Left lobe of liver (tissue), 2 donors: Measurements from ENCODE around the gene TPSB2. TPM values are rescaled to one million over a fixed set of nuclear protein-coding genes. Genes with fewer than 3 reads are reported as not detected.
"Not testable (repeated sequence)": the region's sequence is repeated elsewhere in the genome, so short reads cannot be mapped to it uniquely, and the experiment has no call there.

ENCODE experiments used
- ATAC-seq: fragments of 200-7000 bp; cut with Tn5 transposase; one replicate; pipeline ENCODE4 v1.9.1; 2020; ENCODE audit warnings: mild to moderate bottlenecking, moderate library complexity
- DNase-seq: peaks from one replicate; pipeline ENCODE4 v3.0.0-alpha.2; 2020; ENCODE audit warnings: low spot score
- total RNA-seq: library from RNA; stranded (reverse); gene quantifications from one replicate; pipeline ENCODE4 v1.2.1, GENCODE V29; 2021
- donor health status: DM: no; HTN: no; CAD: no; lungs with moderate emphysema.
- donor health status: DM: no; HTN: yes; CAD: no.

Gene TPSB2
- total RNA-seq, 1 donor from 2014 or later: 1.6 TPM

DNA sequence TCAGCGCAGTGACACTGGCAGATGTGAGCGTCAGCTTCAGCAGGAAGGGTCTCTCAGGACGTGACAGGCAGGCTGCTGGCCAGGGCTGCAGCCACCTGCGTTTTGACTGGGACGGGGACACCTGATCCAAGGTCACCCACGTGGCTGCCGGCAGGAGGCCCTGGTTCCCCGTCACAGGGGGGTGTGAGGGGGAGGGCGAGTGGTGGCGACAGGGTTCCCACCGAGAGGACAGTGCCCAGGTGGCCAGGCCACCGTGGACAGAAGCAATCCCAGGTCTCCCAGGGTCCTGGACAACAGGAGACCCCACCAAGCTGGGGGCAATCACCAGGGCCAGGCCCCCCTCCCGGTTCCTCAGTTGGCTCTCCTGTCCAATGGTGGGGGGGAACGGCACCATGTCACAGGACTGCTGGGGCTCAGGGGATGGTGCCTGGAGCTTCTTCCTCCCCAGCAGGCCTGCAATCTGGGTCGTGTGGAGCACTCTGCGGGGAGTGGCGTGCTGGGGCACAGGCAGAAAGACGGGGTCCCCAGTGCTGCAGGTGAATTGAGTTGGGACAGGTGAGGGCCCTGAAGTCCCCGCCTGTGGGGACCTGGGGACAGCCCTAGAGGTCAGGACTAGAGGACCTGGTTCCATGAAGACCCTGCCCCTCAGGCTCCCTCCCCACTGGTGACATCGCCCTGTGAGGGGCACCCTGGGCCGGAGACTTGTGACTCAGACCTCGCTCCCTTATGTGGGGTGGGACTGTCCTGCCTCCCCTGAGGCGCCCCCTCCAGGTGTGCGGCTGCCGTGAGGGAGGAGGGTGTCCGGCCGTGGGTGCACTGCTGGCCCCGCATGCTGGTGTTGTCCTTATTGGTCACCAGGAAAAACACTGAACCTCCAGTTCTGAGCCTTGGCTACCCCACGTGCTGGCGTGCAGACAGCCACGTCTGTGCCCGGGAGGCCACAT is 14.2 kb upstream of the TPSB2 start:
- DNase-seq, ATAC-seq: not testable (repeated sequence)

DNA sequence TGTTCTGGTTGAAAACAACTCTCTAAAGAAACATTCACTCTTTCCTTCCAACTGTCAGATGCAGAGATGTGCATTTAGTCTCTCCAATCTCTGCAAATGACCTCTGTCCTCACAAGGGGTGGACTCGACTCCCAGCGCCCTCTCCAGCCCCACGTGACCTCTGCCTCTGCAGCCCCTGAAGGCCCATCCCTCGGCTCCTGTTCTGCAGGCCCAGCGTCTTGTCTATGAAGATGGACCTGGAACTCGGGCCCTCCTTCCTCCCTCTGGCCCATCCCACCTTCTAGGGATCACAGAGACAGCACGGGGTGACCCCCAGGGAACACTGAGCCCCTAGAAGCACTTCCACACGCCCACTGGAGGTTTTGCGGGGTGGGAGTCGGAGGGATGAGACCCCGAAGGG is 13.4 kb upstream of the TPSB2 start:
- not testable (repeated sequence) for ATAC-seq, DNase-seq

DNA sequence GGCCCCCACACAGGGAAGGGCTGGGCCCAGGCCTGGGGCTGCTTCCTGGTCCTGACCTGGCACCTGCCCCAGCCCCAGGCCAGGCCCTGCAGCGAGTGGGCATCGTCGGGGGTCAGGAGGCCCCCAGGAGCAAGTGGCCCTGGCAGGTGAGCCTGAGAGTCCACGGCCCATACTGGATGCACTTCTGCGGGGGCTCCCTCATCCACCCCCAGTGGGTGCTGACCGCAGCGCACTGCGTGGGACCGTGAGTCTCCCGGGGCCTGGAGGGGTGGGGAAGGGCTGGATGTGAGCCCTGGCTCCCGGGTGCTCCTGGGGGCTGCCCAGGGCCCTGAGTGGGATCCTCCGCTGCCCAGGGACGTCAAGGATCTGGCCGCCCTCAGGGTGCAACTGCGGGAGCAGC is 11.1 kb upstream of the TPSB2 start:
- ATAC-seq, DNase-seq: not testable (repeated sequence)

DNA sequence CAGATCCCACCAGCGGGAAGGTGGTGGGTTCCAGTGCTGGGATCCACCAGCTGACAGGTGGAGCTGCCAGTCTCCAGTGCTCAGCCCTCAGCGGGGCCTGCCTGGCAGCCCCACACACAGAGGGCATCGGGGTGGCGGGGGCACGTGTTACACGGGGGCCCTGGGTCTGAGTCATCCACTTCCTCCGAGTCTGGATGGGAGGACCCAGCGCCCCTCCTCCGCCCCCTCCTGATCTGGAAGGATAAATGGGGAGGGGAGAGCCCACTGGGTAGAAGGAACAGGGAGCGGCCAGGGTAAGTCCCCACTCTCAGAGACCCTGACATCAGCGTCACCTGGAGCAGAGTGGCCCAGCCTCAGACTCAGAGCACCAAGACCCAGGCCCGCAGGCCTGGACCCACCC is 10.5 kb upstream of the TPSB2 start, which contains the start of gene TPSAB1:
Gene TPSAB1 (plus strand): TSS at position 270 of the 400 bp plus-strand sequence. CDS start 234 bp downstream, outside the sequence.
- not testable (repeated sequence) for ATAC-seq, DNase-seq

DNA sequence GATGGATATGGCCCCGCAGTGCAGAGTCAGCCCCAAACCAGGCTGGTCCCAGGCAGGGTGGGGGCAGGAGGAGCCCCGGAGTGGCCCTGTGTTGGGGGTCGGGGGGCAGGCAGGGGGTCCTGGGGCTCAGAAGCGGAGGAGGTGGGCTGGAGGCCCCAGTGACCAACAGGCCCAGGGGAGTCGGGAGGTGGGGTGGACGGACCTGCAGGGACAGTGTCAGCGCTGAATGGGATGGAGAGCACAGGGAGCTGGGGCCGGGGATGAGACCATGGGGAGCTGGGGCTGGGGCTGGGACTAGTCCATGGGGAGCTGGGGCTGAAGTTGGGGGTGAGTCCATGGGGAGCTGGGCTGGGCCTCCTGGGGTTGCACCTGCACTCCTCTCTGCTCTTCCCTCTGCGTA is 9.6 kb upstream of the TPSB2 start:
- DNase-seq, ATAC-seq: not testable (repeated sequence)

DNA sequence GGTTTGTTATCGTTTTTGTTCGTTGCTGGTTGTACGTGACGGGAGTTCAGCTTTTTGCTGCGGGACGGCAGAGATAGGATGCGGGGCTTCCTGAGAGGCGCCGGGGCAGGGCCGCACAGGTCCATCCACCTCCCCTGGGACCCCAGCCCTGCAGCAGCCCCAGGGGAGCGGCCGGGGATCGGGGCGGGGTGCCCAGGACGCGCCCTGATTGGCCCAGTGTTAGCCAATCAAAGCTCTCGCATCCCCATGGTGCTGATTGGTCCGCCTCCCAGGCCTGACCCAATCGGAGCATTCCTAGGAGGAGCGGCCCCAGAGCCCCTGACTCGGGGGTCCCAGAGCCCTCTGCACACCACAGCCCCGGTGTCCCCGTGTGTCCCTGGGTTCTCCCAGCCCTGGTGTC is 8.9 kb upstream of the TPSB2 start:
- not testable (repeated sequence) for ATAC-seq, DNase-seq

DNA sequence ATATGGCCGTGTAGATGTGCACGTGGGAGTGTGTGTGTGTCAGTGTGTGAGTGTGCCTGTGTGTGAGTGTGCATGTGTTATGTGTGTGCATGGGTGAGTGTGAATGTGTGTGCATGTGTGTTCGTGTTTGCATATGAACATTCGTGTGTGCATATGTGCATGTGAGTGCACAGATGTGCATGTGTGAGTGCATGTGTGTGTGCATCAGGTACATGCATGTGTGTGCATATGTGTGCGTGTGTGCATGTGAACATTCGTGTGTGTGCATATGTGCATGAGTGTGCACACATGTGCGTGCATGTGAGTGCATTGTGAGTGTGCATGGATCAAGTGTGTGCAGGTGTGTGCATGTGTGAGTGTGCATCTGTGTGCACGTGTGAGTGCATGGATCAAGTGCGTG is 8.0 kb upstream of the TPSB2 start:
- ATAC-seq (no peak), DNase-seq (no peak)

DNA sequence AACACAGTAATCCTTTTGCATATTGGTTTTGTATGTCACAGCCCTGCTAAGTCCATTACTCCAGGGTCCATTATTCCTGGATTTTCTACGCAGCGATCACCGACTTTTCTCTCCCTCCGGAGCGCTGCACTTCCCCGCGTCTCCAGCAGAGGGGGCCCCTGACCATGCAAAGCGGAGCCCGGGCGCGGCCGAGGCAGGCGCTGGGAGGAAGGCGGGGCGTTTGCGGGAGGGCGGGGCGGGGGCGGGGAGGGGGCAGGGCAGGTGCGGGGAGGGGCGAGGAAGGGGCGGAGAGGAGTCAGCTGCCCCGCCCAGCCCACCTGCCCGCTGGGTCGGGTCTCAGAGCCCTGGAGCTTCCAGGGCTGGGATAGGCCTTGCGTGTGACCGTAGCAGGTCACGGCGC is 6.7 kb upstream of the TPSB2 start:
- not testable (repeated sequence) for DNase-seq
- peak; percentile 96 for ATAC-seq

DNA sequence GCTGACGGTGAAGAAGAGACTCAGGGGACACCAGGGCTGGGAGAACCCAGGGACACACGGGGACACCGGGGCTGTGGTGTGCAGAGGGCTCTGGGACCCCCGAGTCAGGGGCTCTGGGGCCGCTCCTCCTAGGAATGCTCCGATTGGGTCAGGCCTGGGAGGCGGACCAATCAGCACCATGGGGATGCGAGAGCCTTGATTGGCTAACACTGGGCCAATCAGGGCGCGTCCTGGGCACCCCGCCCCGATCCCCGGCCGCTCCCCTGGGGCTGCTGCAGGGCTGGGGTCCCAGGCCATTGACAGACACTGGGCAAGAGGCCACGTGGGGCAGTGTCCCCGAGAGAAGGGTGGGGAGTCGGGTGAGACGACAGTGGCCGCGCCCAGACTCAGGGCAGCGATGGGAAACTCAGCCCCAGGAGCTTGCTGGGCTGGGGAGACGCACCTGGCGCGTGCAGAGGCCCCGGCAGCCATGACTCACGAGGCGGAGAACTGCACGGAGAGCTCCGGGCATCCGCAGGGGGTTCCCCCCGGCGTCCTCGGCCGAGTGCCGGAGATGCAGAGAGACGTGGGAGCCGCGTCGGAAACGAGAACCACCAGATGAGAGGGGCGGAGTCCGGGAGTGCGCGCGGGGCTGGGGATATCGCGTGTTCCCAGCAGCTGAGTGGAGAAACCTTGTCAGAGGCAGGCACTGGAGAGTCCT is 2.2 kb upstream of the TPSB2 start:
- not testable (repeated sequence) for DNase-seq, ATAC-seq

DNA sequence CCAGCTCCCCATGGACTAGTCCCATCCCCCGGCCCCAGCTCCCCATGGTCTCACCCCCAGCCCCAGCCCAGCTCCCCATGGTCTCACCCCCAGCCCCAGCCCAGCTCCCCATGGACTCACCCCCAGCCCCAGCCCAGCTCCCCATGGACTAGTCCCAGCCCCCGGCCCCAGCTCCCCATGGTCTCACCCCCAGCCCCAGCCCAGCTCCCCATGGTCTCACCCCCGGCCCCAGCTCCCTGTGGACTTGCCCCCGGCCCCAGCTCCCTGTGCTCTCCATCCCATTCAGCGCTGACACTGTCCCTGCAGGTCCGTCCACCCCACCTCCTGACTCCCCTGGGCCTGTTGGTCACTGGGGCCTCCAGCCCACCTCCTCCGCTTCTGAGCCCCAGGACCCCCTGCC is 1.3 kb upstream of the TPSB2 start:
- ATAC-seq: not testable (repeated sequence)

DNA sequence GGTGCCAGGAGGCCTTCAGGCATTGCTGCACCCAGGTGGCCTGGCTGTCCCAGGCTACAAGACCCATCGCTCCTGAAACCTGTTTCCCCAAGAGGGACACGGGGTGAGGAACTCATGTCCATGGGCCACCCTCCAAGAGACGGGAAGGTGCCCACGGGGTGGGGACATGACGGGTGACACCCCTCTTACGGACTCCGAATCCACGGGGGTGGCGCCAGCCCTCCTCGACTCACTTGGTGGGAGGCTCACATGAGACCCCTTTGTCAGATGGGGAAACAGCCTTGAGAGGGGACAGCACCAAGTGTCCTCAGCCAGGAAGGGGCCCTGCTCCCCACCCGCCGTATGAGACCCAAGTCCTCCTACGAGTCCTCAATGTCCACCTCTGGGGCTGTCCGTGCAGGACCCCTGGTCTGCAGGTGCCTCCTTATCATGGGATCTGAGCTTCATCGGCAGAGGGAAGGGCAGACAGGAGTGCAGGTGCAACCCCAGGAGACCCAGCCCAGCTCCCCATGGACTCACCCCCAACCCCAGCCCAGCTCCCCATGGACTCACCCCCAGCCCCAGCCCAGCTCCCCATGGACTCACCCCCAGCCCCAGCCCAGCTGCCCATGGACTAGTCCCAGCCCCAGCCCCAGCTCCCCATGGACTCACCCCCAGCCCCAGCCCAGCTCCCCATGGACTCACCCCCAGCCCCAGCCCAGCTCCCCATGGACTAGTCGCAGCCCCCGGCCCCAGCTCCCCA is 658 bp upstream of the TPSB2 start:
- DNase-seq, ATAC-seq: not testable (repeated sequence)

More for the DNA sequence above, 1.3 kb upstream of the TPSB2 start:
- not testable (repeated sequence) for DNase-seq

DNA sequence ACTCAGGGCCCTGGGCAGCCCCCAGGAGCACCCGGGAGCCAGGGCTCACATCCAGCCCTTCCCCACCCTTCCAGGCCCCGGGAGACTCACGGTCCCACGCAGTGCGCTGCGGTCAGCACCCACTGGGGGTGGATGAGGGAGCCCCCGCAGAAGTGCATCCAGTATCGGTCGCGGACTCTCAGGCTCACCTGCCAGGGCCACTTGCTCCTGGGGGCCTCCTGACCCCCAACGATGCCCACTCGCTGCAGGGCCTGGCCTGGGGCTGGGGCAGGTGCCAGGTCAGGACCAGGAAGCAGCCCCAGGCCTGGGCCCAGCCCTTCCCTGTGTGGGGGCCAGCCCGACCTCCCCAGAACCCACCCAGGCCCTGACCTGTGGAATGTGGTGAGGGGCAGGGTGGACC is 508 bp downstream of the TPSB2 start:
- not testable (repeated sequence) for ATAC-seq, DNase-seq

DNA sequence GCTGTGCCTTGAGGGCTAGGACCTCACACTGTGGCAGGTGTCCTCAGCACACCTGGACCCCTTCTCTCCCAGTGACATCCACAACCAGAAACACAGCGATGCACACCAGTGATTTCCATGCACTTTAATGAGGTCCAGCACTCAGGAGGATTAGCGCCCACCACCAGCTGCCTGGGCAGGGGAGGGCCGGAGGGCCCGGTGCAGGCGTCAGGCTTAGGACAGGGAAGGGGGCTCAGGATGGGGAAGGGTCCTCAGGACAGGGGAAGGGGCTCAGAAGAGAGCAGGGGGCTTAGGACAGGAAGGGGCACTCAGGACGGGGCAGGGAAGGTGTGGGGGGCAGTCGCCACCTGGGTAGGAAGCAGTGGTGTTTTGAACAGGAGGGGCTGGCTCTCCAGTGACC is 1.8 kb downstream of the TPSB2 start:
- DNase-seq, ATAC-seq: not testable (repeated sequence)

DNA sequence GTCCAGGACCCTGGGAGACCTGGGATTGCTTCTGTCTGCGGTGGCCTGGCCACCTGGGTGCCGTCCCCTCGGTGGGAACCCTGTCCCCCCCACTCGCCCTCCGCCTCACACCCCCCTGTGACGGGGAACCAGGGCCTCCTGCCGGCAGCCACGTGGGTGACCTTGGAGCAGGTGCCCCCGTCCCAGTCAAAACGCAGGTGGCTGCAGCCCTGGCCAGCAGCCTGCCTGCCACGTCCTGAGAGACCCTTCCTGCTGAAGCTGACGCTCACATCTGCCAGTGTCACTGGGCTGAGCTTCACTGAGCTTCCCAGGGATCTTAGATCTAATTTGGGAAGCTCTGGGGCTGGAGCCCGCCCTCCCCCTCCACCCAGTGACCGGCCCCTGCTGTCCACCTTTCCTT is 3.3 kb downstream of the TPSB2 start:
- not testable (repeated sequence) for ATAC-seq, DNase-seq

DNA sequence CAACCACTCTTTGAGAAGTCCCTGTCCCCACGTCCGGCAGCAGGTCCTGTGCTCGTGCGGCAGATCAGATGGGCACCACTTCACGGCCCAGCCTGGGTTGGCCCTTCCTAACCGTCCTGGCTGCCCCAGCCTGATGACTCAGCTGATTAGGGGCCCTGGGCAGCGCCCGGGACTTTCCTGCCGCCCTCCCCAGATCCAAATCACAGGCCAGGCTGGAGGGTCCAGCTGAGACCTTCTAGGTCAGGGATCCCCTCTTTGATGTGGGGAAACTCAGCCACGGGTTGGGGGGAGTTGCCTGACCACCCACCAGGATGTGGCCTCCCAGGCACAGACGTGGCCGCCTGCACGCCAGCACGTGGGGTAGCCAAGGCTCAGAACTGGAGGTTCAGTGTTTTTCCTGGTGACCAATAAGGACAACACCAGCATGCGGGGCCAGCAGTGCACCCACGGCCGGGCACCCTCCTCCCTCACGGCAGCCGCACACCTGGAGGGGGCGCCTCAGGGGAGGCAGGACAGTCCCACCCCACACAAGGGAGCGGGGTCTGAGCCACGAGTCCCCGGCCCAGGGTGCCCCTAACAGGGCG is 4.2 kb downstream of the TPSB2 start:
- peak; percentile 75 for ATAC-seq
- DNase-seq: not testable (repeated sequence)

DNA sequence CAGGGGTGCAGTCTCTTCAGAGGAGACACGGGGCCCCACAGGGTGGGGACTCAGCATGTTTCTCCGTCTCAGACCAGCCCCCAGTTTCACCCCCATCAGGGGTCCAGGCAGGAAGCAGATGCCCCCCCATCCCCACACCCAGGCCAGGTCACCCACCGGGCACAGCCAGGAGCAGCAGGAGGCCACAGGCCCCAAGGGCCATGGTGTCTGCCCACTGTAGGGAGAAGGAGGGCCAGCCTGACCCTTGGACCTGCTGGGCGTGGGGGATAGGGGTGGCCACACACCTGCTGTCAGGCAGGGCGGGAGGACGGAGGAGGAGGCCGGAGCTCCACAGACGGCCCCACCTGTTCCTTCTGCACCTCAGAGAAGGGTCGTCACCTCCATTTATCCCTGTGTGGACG is 4.9 kb downstream of the TPSB2 start, which contains the start of gene TPSG1:
Gene TPSG1 (minus strand): TSS at position 218 of the 401 bp plus-strand sequence. CDS start 16 bp downstream, at position 202.
- peak; percentile 40 for ATAC-seq
- no peak for DNase-seq

DNA sequence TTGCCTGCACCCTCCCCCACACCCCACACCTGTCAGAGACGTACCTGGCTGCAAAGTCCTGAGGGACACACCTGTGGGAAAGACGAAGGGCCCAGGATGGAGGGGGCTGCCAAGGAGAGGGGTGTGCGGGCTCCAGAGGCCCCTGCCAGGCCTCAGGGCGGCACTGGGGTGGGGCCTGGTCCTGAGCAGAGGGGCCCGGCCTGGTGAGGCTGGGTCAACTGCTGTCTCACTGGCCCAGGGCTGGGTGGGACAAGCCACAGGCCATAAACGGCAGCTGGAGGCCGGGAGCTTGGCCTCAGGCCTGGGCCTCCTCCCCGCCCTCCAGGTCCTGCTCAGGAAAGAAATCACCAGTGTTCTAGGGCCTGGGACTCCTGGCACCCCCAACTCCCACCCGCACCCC is 5.4 kb downstream of the TPSB2 start:
- DNase-seq: no peak
- ATAC-seq: no peak

DNA sequence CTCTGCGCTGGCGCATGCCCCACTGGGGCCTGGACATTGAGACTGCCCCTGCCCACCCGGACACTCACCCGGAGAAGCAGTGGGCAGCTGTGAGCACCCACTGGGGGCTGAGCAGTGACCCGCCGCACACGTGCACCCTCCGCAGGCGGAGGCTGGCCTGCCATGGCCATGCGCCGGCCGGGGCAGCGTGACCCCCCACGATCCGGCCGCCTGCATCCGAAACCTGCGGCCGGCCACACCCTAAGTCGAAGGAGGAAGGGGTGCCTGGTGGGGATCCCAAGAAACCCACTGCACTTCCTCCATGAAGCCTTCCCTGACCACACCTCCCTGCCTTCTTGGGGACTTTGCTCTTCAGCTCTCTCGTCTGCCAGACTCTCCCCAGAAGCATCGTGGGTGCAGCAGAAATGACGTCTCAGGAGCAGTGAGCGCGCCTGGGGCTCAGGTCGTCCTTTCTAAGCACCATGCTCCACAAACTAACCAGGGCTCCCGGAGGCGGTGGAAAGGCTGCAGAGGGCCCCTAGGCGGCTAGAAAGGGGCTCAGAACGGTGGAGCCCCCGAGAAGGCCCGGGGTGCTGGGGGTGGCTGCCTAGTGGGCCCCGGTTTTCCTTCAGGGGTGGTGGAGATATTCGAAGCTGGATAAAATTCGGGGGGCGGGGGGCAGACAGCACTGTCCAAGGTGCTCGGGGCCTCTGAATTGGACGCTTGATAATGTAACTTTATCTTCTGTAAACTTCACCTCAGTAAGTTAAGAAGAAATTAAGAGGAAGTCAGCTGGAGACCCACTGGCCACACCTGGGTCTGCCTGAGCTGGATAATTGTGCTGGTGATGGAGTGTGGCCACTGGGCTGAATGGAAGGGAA is 6.4 kb downstream of the TPSB2 start:
- no peak for DNase-seq
- no peak for ATAC-seq
